GM20000 (cell line): ENCODE measurements around the gene COL18A1.

ENCODE experiments used
- DNase-seq: peaks from one replicate; pipeline ENCODE4 v3.0.0; 2012; ENCODE audit warnings: low spot score
- TF ChIP-seq, protein P1 (sequence below): IDR thresholded peaks from 2 replicates; pipeline ENCODE4 v1.5.1; 2012; ENCODE audit warnings: mild to moderate bottlenecking, control low read depth; ENCODE audit errors: extremely low read depth, missing control alignments

COL18A1 gene

DNA sequence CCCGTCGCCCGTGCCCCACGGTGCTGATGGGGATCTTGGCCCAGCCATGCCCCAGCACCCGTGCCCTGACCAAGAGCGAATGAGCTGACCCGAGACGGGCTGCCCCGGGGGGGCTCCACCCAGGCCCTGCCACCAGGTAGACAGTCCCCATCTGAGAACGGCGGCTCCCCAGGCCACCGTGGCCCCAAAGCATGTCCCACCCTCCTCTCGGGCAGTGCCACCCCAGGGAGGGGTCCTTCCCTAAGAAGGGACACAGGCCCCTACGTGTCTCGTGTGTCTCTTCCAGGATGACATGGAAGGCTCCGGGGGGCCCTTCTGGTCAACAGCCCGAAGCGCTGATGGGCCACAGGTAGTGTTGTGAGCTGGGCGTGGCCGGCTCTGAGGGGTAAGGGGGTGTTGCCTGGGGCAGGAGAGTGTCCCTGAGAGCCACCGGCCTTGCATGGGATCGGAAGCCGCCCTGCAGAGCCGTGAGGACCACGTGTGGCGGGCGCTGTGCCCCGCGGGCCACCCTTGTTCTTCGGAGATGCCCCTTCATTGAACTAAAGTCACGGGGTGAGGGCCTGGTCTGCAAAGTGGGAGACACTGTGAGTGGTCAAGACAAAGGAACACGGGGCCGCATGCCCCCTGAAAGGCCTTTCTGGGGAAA, 82.3 kb downstream of the COL18A1 start:
- no peak for DNase-seq
- TF ChIP-seq, protein P1, sequence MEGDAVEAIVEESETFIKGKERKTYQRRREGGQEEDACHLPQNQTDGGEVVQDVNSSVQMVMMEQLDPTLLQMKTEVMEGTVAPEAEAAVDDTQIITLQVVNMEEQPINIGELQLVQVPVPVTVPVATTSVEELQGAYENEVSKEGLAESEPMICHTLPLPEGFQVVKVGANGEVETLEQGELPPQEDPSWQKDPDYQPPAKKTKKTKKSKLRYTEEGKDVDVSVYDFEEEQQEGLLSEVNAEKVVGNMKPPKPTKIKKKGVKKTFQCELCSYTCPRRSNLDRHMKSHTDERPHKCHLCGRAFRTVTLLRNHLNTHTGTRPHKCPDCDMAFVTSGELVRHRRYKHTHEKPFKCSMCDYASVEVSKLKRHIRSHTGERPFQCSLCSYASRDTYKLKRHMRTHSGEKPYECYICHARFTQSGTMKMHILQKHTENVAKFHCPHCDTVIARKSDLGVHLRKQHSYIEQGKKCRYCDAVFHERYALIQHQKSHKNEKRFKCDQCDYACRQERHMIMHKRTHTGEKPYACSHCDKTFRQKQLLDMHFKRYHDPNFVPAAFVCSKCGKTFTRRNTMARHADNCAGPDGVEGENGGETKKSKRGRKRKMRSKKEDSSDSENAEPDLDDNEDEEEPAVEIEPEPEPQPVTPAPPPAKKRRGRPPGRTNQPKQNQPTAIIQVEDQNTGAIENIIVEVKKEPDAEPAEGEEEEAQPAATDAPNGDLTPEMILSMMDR, result no peak

DNA sequence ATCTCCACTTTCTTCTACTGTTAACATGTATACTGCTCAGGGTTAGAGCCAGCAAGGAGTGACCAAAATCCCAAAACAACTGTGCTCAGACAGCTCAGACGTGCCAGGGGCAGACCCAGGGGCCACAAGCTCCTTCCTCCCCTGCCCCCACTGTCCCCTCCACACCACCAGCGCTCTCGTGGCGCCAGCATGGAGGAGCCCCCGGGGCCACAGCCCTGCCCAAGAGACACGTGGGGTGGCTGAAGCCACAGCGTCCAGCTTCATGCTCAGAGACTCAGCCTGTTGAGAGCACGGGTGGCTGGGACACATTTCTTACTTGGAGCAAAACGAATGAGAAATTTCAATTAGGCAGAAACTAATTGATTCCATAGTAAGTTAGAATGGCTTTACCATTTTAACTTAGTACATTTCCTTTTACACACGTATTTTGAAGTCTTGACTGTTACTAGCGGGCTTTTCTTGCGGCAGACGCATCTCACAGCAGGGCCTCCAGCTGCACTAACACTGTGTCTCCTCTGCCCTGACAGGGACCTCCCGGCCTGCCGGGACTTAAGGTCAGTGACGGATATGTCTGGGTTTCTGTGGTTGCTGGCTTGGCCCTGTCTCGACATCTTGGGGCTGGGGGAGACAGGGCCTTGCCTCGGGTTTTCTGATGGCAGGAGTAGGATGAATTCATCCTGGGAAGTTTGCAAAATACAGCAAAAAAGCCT, 83.1 kb downstream of the COL18A1 start:
- no peak for DNase-seq
- TF ChIP-seq, protein P1, result no peak

DNA sequence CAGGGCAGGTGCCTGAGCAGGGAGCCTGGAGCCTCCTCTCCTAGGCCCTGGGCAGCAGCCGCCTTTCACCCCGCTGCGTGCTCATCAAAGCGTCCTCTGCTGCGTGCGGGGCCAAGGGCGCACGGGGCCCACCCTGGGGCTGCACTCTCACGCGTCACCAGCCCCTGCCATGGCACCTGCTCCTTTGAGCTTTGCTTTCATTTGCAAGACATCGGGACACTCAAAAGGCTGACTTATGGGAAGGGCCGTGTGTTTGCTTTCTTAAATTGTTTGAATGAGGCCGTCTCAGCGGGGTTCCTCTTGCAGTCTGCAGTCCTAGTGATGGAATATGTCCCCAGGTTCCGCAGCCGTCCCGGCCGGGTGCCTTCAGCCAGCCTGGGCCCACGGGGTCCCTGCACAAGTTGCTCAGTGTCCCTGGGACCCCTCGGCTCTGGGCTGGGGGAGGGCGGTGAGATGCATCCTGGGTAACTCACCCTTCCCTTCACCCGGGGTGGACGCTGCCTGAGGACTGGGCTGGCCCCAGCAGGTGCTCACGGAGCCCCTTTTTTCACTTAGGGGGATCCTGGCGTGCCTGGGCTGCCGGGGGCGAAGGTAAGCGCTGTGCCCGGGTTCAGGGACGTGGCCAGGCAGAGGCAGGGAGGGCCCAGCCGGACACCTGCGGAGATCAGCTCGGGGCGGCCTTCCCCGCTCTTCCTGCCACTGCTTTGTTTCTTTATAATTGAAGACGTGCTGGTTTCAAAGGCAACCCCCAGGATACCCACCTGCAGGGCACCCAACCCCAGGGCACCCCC, 84.2 kb downstream of the COL18A1 start:
- DNase-seq, result no peak
- TF ChIP-seq, protein P1, result no peak

DNA sequence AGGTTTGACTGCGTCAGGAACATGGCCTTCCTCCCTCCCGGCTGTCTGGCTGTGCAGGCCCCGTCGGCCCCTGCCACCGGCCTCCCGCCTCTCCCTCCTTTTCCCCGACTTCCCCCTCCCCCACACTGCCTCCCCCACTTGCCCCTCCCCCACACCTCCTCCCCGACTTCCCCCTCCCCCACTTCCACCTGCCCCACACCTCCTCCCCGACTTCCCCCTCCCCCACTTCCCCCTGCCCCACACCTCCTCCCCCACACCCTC, 84.7 kb downstream of the COL18A1 start:
- DNase-seq, result no peak
- TF ChIP-seq, protein P1, result no peak

DNA sequence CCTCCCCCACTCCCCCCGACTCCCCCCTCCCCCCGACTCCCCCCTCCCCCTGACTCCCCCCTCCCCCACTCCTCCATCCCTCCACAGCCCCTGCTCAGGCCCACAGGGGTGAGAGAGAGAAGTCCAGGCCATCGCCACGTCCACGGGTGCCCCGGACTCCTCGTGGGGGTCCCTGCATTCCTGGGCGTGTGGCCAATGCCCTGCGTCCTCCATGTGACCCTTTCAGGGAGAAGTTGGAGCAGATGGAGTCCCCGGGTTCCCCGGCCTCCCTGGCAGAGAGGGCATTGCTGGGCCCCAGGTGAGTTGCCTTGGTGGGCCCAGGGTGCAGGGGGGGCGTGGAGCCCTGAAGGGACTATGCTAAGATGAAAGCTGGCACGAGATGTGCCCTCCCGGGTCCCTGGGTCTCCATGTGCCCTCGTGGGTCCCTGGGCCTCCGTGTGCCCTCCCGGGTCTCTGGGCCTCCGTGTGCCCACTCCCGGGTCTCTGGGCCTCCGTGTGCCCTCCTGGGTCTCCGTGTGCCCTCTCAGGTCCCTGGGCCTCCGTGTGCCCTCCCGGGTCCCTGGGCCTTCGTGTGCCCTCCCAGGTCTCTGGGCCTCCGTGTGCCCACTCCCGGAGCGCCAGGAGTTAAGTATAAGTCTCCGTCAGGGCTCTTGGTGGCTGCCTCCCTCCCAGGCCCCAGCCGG, 85.2 kb downstream of the COL18A1 start:
- no peak for DNase-seq
- TF ChIP-seq, protein P1, result no peak

DNA sequence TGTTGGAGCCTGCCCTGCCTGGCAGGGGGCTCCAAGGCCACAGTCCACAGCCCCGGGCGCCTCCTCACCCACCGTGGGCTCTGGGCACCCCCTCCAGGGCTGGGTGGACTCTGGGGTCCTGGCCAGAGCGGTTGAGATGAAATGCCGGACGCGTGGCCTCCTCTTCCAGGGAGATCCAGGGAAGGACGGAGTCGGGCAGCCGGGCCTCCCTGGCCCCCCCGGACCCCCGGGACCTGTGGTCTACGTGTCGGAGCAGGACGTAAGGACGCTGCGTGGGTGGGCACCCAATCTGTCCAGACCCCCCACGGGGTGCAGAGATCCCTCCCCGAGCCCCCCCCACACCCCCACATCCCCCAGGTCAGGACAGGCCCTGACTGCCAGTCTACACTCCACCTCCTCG, 86.1 kb downstream of the COL18A1 start:
- no peak for DNase-seq
- TF ChIP-seq, protein P1, result no peak

DNA sequence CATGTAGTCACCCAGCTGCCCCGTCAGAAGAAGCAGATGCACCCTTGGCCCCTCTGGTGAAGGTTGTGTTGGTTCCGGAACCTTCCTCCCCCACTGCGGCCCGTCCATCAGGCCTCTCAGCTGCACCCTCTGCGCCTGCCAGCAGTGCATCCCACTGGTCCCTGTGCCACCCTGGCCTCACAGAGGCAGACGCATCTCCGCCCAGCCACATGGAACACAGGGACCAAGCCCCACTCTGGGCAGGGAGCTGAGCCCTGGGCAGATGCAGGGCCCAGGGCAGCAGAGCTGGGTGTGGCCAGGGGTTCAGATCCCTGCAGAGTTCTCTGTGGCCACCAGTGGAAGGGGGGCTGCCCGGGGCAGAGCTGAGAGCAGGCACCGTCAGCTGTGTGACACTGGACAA, 86.7 kb downstream of the COL18A1 start:
- TF ChIP-seq, protein P1, result no peak
- no peak for DNase-seq
